Endometrial microvascular endothelial cells (primary cell): ENCODE results near the gene DYNC2H1. TPM values are rescaled to one million over a fixed set of nuclear protein-coding genes. Genes with fewer than 3 reads are reported as not detected.

ENCODE experiments used
- in situ Hi-C: cut with HindIII; loops from 2 replicates; pipeline ENCODE4 v1.10.0; 2017; ENCODE audit warnings: low sequenced_read_pairs, low pct_unique_long_range_greater_than_20kb; ENCODE audit errors: inconsistent ontology term
- total RNA-seq: library from RNA; depleted of rRNA; stranded (reverse); fragments of >200 nt; gene quantifications from one replicate; pipeline ENCODE4 v1.2.3, GENCODE V29; 2015; ENCODE audit errors: inconsistent ontology term

Gene DYNC2H1
- total RNA-seq, 1 donor from 2014 or later, result 8.4 TPM

- in situ Hi-C loops, result no loop called here
Measured at GRCh38 chr11:103488579-103488978, 379.4 kb downstream of the DYNC2H1 start.

GRCh38 chr11:103491777-103492176 lies 382.6 kb downstream of the DYNC2H1 start:
- in situ Hi-C loops, result no loop called here

- in situ Hi-C loops, result no loop called here
Measured at GRCh38 chr11:103494491-103494890, 385.3 kb downstream of the DYNC2H1 start.

- in situ Hi-C loops, result no loop called here
Measured at GRCh38 chr11:103497268-103497667, 388.0 kb downstream of the DYNC2H1 start.

- in situ Hi-C loops, result no loop called here
Measured at GRCh38 chr11:103499710-103500340, 390.6 kb downstream of the DYNC2H1 start.

GRCh38 chr11:103515283-103515682 lies 406.1 kb downstream of the DYNC2H1 start:
- in situ Hi-C loops, result no loop called here

GRCh38 chr11:103520792-103521191 lies 411.6 kb downstream of the DYNC2H1 start:
- in situ Hi-C loops, result no loop called here

- in situ Hi-C loops, result no loop called here
Measured at GRCh38 chr11:103525069-103525468, 415.8 kb downstream of the DYNC2H1 start.

GRCh38 chr11:103528046-103528445 lies 418.8 kb downstream of the DYNC2H1 start:
- in situ Hi-C loops, result no loop called here

GRCh38 chr11:103528596-103528995 lies 419.4 kb downstream of the DYNC2H1 start:
- in situ Hi-C loops, result no loop called here

- in situ Hi-C loops, result no loop called here
Measured at GRCh38 chr11:103529181-103529684, 420.0 kb downstream of the DYNC2H1 start.

Other genes with a start within 250 kb of the DYNC2H1 start
- not detected for gene MMP12, start 234.4 kb upstream of the DYNC2H1 start, total RNA-seq
- not detected for gene MMP13, start 153.7 kb upstream of the DYNC2H1 start, total RNA-seq
- 144 TPM for gene DCUN1D5, start 17.3 kb upstream of the DYNC2H1 start, total RNA-seq